Thyroid gland (tissue), 4 donors: ENCODE data around the gene ZNF154.

Experiments used
- POLR2A ChIP-seq, 2 donors: fragments of 450-650 bp; IDR thresholded peaks; one replicate each; pipeline ENCODE4 v1.6.1; 2017; ENCODE audit warnings: antibody characterized with exemption in 2 of 2, mild to moderate bottlenecking in 2 of 2, moderate library complexity in 1 of 2
- TF ChIP-seq, protein P1 (sequence below), 6 experiments: fragments of 200-600 bp in 3 of 6; fragments of 450-650 bp in 3 of 6; sonication (generic) in 3 of 6; IDR thresholded peaks; one replicate each; pipeline ENCODE4 v1.5.1; 2016 to 2019; ENCODE audit warnings: antibody characterized with exemption in 6 of 6, mild to moderate bottlenecking in 2 of 6, inconsistent platforms in 1 of 6, moderate library complexity in 1 of 6

DNA sequence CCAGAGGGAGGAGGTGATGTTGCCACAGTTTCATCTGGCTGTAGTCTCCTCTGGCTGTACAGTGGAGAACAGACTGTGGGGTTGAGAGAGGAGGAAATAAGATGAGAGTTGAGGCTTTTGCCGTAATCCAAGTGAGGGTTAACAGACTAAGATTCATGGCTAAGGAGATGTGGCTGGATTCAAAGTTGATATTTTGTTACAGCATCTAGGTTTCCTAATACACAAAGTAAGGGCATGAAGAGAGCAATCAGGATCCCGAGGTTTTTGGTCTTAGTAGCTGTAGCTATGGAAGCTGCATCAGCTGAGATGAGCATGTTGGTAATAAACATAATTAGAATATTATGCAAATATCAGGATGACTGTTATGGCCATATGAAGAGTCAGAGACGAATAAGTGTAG, 39.0 kb upstream of the ZNF154 start:
- TF ChIP-seq, protein P1, sequence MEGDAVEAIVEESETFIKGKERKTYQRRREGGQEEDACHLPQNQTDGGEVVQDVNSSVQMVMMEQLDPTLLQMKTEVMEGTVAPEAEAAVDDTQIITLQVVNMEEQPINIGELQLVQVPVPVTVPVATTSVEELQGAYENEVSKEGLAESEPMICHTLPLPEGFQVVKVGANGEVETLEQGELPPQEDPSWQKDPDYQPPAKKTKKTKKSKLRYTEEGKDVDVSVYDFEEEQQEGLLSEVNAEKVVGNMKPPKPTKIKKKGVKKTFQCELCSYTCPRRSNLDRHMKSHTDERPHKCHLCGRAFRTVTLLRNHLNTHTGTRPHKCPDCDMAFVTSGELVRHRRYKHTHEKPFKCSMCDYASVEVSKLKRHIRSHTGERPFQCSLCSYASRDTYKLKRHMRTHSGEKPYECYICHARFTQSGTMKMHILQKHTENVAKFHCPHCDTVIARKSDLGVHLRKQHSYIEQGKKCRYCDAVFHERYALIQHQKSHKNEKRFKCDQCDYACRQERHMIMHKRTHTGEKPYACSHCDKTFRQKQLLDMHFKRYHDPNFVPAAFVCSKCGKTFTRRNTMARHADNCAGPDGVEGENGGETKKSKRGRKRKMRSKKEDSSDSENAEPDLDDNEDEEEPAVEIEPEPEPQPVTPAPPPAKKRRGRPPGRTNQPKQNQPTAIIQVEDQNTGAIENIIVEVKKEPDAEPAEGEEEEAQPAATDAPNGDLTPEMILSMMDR (IDR thresholded peaks at IDR 0.05), result no peak
- TF ChIP-seq POLR2A (IDR thresholded peaks at IDR 0.05), result no peak
